ENCODE results near the gene KCNQ1.

The KCNQ1 gene

DNA sequence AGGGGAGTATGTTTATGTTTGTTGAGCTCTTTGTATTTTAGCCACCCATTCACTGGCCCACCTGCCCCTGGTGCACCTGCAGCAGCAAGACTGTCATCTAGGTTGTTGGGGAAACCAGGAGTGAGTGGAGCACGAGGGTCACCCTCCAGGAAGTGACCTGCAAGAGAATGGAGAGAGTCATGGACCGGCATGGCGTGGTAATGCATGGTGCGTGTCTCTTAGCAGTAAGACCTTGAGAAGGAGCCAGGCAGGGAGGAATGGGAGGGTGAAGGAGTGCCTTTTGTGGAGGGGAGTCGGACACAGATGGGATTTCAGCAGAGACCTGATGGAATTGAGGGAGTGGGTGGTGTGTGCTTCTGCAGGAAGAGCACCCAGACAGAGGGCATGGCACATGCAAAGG, 37.9 kb downstream of the KCNQ1 start:
- TF ChIP-seq, protein P1, sequence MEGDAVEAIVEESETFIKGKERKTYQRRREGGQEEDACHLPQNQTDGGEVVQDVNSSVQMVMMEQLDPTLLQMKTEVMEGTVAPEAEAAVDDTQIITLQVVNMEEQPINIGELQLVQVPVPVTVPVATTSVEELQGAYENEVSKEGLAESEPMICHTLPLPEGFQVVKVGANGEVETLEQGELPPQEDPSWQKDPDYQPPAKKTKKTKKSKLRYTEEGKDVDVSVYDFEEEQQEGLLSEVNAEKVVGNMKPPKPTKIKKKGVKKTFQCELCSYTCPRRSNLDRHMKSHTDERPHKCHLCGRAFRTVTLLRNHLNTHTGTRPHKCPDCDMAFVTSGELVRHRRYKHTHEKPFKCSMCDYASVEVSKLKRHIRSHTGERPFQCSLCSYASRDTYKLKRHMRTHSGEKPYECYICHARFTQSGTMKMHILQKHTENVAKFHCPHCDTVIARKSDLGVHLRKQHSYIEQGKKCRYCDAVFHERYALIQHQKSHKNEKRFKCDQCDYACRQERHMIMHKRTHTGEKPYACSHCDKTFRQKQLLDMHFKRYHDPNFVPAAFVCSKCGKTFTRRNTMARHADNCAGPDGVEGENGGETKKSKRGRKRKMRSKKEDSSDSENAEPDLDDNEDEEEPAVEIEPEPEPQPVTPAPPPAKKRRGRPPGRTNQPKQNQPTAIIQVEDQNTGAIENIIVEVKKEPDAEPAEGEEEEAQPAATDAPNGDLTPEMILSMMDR (IDR thresholded peaks at IDR 0.05): no peak

DNA sequence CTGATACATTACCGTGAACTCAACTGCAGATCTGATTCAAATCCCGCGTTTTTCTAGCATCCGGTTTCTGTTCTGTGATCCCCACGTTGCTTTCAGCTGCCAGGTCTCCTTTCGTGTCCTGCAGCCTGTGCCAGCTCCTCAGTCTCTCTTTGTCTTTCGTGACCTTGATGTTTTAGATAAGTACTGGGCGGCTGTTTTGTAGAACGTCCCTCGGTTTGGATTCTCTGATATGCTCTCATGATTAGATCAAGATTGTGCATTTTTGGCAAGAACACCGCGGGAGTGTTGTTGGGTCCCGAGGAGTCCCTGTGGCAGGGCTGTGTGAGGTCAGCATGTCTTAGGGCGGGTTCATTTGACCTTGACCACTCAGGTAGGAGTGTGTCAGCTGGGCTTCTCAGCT, 38.6 kb downstream of the KCNQ1 start:
- TF ChIP-seq, protein P1 (IDR thresholded peaks at IDR 0.05): no peak

DNA sequence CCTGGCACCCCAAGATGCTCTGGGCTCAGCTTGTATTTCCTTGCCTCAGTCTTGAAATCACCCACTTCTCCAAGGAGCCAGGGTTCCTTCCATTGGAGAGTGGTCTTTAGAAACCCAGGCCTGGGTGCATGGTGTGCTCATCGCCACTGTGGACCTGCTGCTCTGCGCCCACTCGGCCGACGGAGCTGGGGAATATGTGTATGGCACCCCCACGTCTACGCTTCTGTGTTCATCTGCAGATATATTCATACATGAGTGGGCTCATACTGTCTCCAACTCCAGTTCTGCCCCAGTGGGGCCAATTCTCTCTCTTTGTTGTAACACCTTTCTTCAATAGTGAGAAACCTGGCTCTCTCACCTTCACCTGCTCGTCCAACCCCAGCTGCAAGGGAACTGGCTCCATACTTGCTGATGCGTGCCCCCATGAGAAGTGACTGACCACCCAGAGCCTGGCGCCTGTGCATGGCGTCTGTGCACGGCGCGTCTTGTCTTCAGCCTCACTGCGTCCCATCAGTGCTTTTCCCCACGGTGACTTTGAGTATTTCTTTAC, 39.8 kb downstream of the KCNQ1 start:
- TF ChIP-seq, protein P1 (IDR thresholded peaks at IDR 0.05): no peak

DNA sequence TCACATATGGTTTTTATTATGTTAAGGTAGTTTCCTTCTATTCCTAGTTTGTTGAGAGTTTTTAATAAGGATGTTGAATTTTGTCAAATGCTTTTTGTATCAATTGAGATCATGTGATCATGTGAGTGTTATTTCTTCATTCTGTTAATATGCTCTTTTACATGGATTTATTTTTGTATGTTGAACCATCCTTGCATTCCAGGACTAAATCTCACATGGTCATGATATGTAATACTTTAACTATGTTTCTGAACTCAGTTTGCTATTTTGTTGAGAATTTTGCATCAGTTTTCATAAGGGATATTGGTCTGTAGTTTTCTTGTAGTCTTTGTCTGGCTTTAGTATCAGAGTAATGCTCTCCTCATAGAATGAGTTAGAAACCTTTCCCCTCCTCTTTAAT, 43.2 kb downstream of the KCNQ1 start:
- TF ChIP-seq, protein P1 (IDR thresholded peaks at IDR 0.05): no peak

DNA sequence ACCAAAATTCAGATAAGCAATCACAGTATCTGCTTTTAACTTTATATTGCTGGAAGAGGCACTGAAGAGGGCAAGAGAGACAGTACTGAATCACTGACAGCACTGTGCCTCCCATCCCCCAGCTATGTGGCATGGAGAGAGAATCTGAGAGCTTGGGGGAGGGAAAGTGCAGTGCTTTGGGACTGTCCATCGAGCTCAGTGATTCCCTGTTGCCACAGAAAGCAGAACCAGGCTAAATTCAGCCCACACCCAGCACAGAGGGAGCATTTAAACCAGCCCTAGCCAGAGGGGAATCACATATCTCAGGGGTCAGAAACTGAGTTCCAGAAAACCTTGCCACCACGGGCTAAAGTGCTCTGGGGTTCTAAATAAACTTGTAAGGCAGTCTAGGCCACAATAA, 44.3 kb downstream of the KCNQ1 start:
- TF ChIP-seq, protein P1 (IDR thresholded peaks at IDR 0.05): no peak

DNA sequence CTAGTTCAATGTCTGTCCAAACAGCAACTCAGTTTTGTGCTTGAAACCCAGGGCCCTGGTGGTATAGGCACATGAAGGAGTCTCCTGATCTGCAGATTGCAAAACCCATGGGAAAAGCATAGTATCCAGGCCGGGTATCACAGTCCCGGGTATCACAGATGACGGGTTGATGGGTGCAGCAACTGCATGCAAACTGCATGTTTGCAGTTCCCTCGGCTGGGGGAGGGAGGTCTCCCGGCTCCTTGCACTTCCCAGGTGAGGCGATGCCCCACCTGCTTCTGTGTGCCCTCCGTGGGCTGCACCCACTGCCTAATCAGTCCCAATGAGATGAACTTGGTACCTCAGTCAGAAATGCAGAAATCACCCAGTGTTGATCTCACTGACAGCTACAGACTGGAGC, 53.9 kb downstream of the KCNQ1 start:
- TF ChIP-seq, protein P1 (IDR thresholded peaks at IDR 0.05): no peak

DNA sequence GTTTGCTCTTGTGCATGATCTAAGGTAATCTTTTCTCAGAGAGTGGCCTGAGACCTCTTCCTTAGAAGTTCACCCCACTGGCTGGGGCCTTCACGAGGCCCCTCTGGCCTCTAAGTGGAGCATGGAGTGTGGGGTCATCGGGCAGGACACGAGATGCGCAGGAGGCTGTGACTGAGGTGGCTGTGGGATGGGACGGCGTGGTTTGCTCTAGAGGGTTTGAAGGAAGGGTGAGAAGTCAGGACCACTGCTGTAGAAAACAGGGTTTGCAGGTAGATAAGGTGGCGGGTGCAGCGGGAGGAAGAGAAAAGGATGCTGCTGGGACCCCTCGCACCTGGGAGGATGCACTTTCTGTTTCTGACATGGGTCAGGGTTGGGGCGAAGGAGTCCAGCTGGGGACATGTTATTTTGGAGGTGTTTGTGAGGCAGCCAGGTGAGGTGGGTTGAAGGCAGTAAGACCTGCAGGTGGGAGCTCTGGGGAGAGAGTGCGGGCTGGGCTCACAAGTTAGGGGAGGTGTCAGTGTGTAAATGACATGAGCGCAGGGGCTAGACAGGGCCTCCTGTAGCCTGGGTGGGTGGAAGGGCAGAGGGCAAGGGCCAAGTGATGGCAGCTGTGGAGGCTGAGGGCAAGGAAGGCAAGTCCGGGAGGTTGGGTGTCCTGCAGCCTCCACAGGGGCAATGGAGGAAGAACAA, 62.5 kb downstream of the KCNQ1 start:
- TF ChIP-seq, protein P1 (IDR thresholded peaks at IDR 0.05): no peak
